GM18870 (cell line): ENCODE measurements around the gene USP36.
"Not testable (repeated sequence)": the region's sequence is repeated elsewhere in the genome, so short reads cannot be mapped to it uniquely, and the experiment has no call there.

Experiments used
- ATAC-seq: cut with Tn5 transposase; IDR thresholded peaks from one replicate; pipeline ENCODE4 v1.9.1; 2021; ENCODE audit warnings: moderate library complexity; ENCODE audit not compliant: unreplicated experiment

USP36 gene

DNA sequence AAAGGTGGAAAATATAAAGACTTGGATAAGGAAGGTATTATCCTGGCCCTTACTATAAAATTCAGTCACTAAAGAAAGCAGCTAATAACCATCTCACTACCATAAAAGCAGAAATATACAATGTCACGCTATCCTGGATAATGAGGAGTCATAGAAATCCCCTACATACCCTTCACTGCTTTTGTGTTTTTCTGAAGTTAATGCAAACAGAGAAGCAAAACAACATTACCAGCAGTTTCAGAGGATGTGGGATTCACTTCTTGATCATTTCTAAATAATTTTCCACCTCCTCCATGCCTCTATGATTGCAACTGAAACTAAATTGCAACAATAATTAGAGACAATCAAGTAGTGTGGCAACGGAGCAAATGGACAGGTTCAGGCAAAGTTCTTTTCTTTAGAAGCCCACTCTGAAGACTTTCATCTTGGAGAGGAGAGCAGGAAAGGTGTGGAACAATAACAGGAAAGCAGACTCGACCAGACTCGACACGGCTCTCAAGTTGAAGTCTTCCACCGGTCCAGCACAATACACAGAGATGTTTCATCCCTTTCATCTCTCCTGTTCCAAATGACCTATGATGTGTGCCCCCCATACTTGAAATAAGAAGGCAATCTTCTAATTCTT lies 68.7 kb downstream of the USP36 start:
- no peak for ATAC-seq

DNA sequence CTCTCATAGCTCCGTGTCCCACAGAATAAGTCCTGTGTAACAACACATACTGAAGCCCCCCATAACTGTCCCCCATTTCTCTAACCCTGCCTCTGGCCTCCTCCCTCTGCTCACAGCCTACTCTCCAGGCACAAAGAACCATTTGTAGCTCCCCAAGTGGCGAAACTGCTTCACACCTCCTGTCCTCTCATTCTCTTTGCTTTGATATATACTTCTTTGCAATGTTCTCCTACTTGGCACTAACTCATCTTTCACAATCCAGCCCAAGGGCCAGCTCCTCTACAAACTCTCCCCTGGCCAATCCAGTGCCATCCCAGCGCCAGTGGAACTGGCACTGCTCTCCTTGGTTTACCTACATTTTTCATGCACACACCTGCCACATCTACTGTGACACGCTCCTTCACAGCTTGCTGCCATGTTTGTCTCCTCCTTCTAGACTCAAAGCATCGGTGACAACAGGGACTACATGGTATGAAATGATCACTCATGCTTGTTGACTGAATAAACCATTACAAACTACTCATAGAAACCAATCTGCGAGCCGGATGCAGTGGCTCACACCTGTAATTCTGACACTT lies 71.3 kb downstream of the USP36 start:
- no peak for ATAC-seq

DNA sequence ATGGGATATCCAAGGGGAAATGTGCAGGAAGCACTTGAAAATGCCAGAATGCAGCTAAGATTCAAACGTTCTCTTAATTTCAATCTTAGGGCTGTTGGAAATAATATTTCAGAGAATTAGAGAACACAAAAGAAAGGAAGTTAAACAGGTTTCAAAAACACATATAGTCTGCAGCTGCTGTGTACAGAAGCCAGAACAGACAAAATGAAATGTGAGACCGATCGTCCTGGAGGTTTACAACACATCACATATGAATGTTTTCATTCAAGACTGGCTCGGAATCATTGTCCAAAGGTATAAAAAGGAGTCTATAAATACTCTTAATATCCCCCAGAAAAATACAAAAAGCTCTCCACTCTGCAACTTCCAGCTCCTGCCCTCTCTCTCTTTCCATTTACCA lies 72.8 kb downstream of the USP36 start:
- no peak for ATAC-seq

DNA sequence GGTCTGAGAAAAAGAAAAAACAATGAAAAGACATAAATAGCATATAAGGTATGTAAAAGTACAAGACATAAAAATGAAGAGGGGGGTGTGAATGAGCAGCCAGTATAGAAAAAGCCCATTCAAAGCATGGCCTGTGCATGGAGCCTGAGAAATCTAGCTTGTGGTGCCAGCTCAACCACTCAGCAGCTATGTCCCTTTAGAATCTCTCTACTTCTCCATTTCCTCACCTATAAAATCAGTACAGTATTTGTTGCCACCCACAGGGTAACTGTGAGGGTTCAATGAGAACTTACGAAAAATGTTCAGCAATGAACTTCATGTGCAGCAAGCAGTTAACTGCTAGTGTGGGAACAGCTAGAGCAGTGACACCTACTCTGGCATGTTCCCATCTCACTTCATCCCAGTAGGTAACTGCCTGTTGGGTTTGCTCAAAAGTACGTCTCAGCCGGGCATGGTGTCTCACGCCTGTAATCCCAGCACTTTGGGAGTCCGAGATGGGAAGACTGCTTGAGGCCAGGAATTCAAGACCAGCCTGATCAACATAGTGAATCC lies 73.8 kb downstream of the USP36 start:
- no peak for ATAC-seq

DNA sequence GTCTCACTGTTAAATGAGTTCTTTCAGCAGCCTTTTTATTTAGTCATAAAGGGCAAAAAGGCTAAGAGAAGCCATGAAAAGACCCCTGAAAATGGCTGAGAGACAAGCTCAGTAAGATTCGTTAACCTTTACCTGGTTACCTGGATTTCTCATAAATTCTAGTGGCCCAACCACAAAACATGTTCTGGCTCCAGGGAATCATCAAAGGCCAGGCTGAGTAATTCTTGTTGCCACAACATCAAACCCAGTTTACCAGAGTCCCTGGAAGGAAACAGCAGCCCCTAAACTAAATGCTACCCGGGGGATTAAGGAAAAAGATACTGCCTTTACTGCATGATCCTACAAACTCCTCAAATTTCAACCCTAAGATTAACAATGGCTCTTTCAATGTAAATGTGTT lies 74.4 kb downstream of the USP36 start:
- ATAC-seq, result no peak

DNA sequence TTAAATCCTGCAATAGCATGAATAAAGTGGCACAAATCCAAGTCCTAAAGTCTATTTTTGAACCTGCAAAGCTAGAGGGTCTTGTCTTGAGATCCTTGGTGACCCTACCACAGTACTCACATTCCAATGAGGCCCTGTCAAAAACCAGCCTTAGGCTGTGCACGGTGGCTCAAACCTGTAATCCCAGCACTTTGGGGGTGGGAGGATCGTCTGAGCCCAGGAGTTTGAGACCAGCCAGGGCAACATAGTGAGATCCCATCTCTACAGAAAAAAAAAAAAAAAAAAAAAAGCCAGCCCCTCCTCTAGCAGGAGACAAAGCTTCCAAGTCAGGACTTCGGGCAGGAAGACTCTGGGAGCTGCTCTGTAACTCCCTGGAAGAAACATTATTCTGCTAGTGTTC lies 74.8 kb downstream of the USP36 start:
- ATAC-seq, result no peak

DNA sequence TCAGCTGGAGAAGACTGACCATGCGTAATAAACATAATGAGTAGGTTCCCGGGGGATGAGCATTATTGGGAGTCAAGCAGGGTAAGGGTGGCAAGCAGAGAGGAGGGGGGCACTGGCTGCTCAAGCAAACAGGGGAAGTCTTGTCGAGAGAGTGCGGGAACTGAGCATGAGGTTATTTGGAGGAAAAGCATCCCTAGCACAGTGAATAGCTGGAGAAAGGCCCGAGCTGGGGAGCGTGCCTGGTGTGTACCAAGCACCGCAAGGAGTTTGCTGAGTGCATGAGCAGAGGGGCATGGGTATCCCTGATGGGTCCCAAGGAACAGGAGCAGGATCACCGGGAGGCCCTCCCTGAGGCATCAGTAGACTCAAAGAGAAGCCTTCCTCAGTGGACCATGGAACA lies 75.7 kb downstream of the USP36 start:
- no peak for ATAC-seq

DNA sequence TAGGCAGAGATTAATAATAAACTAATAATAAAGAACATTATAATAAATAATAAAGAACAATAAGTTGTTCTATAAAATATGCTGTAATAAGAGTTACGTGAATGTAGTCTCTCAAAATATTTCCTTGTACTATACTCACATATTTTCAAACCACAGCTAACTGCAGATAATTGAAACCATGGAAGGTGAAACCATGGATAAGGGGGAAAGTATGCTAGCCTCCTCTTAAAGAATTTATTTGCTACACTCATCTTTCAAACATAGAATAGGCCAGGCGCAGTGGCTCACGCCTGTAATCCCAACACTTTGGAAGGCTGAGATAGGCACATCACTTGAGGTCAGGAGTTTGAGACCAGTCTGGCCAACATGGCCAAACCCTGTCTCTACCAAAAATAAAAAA lies 77.1 kb downstream of the USP36 start:
- ATAC-seq, result no peak

DNA sequence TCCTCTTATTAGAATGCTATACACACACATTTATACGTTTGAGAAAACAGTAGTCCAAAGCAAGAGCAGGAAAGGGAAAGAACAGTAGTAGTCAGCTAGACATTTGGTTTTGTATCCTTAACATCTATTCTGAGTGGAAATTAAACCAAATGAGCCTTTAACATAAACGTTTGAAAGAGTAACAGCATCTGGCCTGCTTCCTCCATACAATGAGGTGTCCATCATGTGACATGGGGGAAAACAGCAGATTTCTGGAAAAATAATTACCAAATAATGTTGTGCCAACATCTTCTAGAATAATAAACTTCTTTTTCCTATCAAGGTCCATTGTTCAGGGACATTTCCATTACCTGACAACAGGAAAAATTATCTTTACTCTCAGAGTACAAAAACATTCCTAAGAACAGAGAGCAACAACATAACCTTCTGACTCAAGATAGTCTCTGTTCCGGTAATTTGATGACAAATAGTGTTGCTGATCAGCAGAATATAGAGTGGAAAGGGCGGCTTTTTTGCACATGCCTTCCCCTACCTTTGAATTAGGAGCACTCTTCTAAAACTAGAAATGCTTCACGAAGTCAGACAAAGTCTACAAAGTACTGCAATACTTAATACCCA lies 78.7 kb downstream of the USP36 start:
- ATAC-seq, result no peak

DNA sequence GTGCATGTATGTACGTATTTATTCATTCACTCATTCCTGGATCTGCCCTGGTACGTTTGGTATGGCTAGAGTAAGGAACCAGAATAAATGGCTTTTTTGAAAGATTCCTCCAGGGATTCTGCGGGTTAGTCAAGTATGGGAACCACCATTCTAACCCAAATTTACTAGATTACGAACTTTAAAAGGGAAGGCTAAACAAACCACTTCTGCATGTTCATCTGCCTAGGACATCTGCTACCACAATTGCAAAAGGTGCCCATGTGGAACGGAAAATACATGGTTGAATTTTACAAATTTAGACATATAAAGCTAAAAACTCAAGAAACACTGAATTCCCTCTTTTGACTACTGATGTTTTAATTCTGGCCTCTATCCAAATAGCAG lies 80.7 kb downstream of the USP36 start:
- no peak for ATAC-seq

DNA sequence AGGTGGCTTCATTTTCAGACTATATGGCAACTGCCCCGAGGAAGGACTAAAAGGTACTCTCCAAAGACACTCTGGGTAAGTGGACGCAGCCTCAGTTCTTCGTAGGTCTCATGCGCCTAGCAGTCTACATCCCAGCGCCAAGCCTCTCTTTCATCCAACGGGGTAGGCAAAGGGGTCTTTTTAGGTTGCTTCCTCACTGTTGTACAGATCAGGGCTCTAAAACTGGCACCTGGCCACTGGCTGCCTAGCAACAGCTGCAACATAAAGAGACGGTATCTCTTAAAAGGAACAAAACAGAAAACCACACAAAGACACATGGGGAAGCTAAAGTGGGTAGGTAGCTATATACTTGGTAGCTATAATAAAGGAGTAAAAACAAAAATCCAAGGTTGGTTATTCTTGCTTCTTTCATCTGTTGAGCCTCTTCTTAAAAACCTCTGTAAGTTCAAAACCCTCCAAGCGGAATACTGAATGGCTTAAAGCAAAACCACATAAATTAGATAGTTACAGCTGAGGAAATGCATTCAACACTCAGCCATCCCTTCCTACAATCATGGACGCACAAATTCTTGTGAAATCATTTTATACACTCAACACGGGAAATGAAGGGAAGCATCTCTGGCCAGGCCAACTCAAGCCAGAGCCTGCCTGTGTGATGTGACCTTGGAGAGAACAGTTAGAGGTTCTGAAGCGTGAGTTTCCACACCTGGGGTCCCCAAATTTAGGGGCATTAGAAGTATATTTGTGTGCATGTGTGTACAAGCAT lies 81.2 kb downstream of the USP36 start:
- no peak for ATAC-seq

DNA sequence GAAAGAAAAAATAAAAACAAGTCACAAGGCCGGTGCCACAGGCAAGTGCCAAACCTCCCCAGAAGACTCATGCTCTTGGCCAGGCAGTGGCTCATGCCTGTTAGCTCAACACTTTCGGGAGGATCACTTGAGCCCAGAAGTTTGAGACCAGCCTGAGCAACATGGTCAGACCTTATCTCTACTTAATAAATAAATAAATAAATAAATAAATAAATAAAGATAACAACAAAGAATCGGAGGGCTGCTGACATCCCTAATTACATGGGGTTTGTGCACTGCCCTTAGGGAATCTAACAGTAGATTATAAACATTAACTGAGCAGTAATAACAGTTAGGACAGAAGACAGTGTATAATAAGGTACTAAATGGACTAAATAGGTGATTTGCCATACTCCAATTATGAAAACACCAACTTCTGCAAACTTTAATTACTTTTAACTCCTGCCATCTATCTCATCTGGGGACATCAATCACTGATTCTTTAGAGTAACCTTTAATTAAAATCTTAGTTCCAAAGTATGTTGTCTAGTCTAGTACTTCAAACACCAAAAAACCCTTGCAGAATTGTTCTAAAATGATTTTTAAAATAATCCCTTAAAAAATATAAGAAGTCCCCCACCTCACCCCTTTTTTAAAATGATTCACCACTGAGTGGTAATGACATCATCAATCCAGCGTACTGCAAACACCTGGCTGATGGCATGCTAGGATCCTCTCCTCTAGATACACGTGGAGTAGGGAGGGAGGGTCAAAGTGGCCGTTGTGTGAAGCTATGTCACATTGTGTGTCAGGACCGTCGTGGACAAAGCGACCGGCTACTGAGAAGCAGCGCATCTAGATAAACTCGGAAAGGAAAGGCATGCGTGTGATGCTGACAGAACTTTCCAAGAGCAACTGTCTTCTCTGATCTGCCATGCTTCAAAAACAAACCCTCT lies 87.0 kb downstream of the USP36 start:
- no peak for ATAC-seq

DNA sequence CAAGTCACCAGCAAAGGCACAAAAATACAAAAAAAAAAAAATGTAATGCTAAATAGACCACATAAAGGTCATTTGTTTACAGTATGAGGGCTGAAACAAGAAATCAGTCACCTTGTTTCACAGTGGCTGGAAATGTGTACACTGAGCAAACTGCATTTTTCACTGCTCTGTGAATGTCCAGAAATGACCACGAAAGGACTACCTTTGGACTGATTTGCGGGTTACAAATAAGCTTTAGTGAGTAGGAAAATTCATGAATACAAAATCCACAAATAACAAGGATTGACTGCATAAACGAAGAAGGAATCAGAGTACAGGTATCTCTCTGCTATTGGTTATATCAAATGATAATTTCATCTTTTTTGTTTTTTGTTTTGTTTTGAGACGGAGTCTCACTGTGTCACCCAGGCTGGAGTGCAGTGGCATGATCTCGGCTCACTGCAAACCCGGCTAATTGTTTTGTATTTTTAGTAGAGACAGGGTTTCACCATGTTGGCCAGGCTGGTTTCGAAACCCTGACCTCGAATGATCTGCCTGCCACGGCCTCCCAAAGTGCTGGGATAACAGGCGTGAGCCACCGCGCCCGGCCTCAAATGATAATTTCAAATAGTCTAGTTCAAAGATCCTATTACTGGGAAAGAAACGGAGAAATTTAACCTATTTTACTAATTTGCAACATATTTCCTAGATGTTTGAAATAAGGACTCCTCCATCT lies 89.0 kb downstream of the USP36 start:
- no peak for ATAC-seq

DNA sequence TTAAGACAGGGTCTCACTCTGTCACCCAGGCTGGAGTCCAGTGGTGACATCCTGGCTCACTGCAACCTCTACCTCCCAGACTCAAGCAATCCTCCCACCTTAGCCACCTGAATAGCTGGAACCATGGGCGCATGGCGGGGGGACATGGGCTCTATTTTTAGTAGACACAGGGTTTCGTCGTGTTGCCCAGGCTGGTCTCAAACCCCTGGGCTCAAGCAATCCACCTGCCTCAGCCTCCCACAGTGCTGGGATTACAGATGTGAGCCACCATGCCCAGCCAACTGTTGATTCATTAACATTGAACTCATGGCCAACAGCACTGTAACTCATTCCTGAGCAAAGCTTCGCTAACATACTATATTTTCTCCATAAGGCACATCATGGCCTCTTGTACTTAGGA lies 89.6 kb downstream of the USP36 start:
- not testable (repeated sequence) for ATAC-seq

DNA sequence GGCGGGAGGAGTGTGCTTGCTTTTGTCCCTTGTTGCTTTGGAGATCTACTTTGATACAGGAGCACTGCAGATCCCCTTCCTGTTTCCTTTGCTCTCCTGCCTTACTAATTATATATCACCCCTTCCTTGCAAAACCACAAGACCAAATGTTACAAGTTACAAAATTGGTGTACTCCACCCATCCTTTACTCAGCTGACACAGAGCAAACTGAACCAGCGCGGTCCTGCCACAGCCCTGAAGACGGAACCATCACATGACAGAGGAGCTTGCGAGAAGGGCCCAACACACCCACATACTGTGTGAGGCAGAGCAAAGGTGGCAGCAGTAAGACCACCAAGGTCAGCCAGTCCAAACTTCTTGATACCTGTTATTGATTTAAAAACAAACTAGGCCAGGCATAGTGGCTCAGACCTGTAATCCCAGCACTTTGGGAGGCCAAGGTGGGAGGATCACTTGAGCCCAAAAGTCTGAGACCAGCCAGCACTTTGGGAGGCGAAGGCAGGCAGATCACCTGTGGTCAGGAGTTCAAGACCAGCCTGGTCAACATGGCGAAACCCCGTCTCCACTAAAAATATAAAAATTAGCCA lies 91.8 kb downstream of the USP36 start:
- ATAC-seq, result no peak

DNA sequence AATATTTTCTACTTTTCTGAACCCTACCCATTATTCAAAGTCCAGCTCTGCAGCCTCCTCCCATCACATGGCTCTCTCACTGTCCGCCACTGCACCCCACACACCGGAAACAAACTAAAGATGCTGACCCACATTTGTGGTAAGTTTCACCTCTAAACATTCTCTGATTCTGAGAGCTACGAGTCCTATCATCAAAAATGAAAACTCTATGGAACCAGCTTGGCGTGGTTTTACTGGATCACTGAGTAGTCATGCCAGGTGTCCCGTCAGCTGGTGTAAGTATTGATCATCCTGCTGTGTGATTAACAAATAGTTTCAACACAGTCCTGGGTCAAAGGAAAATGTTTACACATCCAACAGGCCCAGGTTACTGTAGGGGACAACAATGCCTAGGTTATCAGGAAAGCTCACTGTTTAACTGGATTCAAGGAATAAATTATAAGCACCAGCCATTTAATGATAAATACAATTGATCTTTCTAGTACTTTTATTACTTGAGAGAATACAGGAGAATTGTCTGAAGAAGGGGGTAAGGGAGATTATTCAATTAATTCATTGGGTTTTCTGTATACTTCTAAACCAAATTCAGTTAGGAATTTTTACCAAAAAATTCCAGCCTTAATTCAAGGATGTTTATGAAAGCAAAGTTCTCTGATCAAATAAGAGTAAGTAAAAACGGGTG lies 92.4 kb downstream of the USP36 start:
- no peak for ATAC-seq

DNA sequence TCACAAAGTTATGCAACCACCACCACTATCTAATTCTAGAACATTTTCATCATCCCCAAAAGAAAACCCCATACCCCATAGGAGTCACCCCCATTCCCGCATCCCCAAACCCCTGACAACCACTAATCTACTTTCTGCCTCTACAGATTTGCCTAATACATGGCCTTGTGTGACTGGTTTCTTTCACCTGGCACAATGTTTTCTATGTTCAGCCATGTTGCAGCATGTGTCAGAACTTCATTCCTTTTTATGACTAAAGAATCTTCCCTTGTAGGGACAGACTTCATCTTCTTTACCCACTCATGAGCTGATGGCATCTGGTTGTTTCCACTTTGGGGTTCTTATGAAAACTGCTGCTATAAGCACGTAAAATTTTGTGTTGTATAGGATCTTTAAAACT lies 93.1 kb downstream of the USP36 start:
- ATAC-seq, result no peak

DNA sequence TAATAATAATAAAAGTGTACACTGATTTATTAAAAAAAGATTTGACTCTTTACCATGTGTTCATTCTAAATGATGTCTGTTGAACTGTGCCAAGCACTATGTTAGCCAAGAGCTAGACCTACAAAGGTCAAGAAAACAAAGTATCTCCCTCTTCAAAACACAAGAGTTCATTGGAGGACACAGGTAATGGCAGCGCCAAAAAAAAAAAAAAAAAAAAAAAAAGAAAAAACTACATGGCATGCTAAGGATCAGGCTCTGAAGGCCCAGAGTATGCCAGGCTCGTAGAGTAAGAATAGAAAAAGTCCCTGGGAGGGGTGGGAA lies 93.7 kb downstream of the USP36 start:
- ATAC-seq, result no peak

DNA sequence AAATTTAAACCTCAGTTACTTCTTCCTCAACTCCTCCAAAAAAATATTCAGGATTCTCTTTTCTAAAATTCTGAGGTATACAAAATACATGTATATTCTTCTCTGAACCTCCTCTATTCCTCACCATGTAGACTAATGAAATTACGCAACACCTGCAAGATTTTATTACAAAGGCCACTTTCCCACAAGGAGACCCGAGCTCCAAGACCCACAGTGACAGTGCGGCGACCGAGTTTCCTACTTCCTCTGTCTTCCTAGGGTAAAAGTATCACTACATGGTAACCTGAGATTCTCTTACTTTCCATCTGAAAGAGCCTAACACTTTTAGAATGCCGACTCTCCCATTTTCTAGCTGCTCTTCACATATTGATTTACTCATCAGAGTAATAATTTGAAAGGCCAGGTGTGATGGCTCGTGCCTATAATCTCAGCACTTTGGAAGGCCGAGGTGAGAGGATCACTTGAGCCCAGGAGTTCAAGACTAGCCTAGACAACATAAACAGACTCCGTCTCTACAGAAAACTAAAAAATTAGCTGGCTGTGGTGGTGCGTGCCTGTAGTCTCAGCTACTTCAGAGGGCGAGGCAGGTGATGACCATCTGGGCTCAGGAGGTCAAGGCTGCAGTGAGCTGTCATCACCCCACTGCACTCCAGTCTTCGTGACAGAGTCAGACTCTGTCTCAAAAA lies 94.2 kb downstream of the USP36 start:
- no peak for ATAC-seq
